GM23338 (cell line): Measurements from ENCODE around the gene ABCC3. TPM values are rescaled to one million over a fixed set of nuclear protein-coding genes. Genes with fewer than 3 reads are reported as not detected.

Experiments used
- ATAC-seq: fragments of 200-7000 bp; cut with Tn5 transposase; 3 replicates; pipeline ENCODE4 v1.9.1; 2020
- DNase-seq: peaks from one replicate; pipeline ENCODE4 v3.0.0-alpha.2; 2015; ENCODE audit warnings: low spot score
- H2AFZ ChIP-seq: fragments of 200-600 bp; sonication (generic); 2 replicates; pipeline ENCODE4 v1.8.0; 2016; ENCODE audit warnings: antibody characterized with exemption, mild to moderate bottlenecking, moderate library complexity
- H3F3A ChIP-seq: fragments of 200-600 bp; sonication (generic); replicated peaks from 2 replicates; pipeline ENCODE4 v1.8.0; 2017; ENCODE audit warnings: antibody characterized with exemption, mixed run types, low read depth
- H3K27ac ChIP-seq: fragments of 200-600 bp; sonication (generic); 2 replicates; pipeline ENCODE4 v1.6.1; 2016; ENCODE audit warnings: low read depth
- H3K27me3 ChIP-seq: fragments of 200-600 bp; sonication (generic); 2 replicates; pipeline ENCODE4 v1.8.0; 2016; ENCODE audit warnings: mild to moderate bottlenecking, mixed run types, moderate library complexity; ENCODE audit not compliant: insufficient read depth
- H3K36me3 ChIP-seq: fragments of 200-600 bp; sonication (generic); 2 replicates; pipeline ENCODE4 v1.8.0; 2016; ENCODE audit warnings: mild to moderate bottlenecking; ENCODE audit not compliant: insufficient read depth
- H3K4me1 ChIP-seq: fragments of 200-600 bp; sonication (generic); 2 replicates; pipeline ENCODE4 v1.8.0; 2016; ENCODE audit warnings: mild to moderate bottlenecking, moderate library complexity; ENCODE audit not compliant: insufficient read depth
- H3K4me2 ChIP-seq: fragments of 200-600 bp; sonication (generic); 2 replicates; pipeline ENCODE4 v1.7.1; 2017; ENCODE audit warnings: mixed run types
- H3K4me3 ChIP-seq: fragments of 200-600 bp; sonication (generic); 2 replicates; pipeline ENCODE4 v1.6.1; 2016; ENCODE audit warnings: mixed run types
- H3K79me2 ChIP-seq: fragments of 200-600 bp; sonication (generic); replicated peaks from 2 replicates; pipeline ENCODE4 v1.8.0; 2017; ENCODE audit warnings: mild to moderate bottlenecking; ENCODE audit not compliant: insufficient read depth
- H3K9me2 ChIP-seq: fragments of 200-600 bp; sonication (generic); 2 replicates; pipeline ENCODE4 v1.8.0; 2017; ENCODE audit not compliant: insufficient read depth
- H4K20me1 ChIP-seq: fragments of 200-600 bp; sonication (generic); replicated peaks from 2 replicates; pipeline ENCODE4 v1.8.0; 2017; ENCODE audit warnings: mild to moderate bottlenecking; ENCODE audit not compliant: insufficient read depth
- H3K27ac Mint-ChIP-seq: 2 replicates; pipeline ENCODE4 v1.8.0; 2020; ENCODE audit warnings: inconsistent platforms, mild to moderate bottlenecking, moderate library complexity, mixed read lengths
- H3K27me3 Mint-ChIP-seq: 3 replicates; pipeline ENCODE4 v1.8.0; 2022; ENCODE audit warnings: low read depth, mild to moderate bottlenecking, moderate library complexity, mixed read lengths, inconsistent platforms; ENCODE audit not compliant: insufficient read depth, poor library complexity
- H3K36me3 Mint-ChIP-seq: 3 replicates; pipeline ENCODE4 v1.8.0; 2021; ENCODE audit warnings: low read depth, mild to moderate bottlenecking, inconsistent platforms, moderate library complexity, mixed read lengths
- H3K4me1 Mint-ChIP-seq: 3 replicates; pipeline ENCODE4 v1.8.0; 2020; ENCODE audit warnings: mild to moderate bottlenecking, inconsistent platforms, mixed read lengths
- H3K4me3 Mint-ChIP-seq: 3 replicates; pipeline ENCODE4 v1.8.0; 2021; ENCODE audit warnings: moderate library complexity, mild to moderate bottlenecking, inconsistent platforms, mixed read lengths
- H3K9me3 Mint-ChIP-seq: 3 replicates; pipeline ENCODE4 v1.8.0; 2020; ENCODE audit warnings: moderate library complexity, mild to moderate bottlenecking, inconsistent platforms, mixed read lengths
- CREB1 ChIP-seq: fragments of 250-450 bp; sonication (Bioruptor Pico); IDR thresholded peaks from 2 replicates; pipeline ENCODE4 v1.5.0; 2020; ENCODE audit warnings: low read depth, mild to moderate bottlenecking, moderate library complexity
- CTCF ChIP-seq, 2 experiments: fragments of 200-600 bp in 1 of 2; sonication (generic) in 1 of 2; conservative IDR thresholded peaks; 2 replicates each; pipeline versions ENCODE4 v1.5.1 to v1.6.1; 2016 to 2017; ENCODE audit warnings: antibody characterized with exemption in 2 of 2, low read depth in 2 of 2, mild to moderate bottlenecking in 2 of 2, moderate library complexity in 1 of 2
- ETS1 ChIP-seq: IDR thresholded peaks from 2 replicates; pipeline ENCODE4 v1.6.1; 2016; ENCODE audit warnings: antibody characterized with exemption
- EZH2 ChIP-seq: fragments of 200-600 bp; sonication (generic); IDR thresholded peaks from one replicate; pipeline ENCODE4 v1.8.0; 2017; ENCODE audit warnings: antibody characterized with exemption, mild to moderate bottlenecking, low read depth; ENCODE audit not compliant: unreplicated experiment
- EZH2phosphoT487 ChIP-seq: fragments of 200-600 bp; sonication (generic); IDR thresholded peaks from one replicate; pipeline ENCODE4 v1.8.1; 2018; ENCODE audit warnings: antibody characterized with exemption; ENCODE audit not compliant: unreplicated experiment
- JUNB ChIP-seq: IDR thresholded peaks from one replicate; pipeline ENCODE4 v1.6.1; 2016; ENCODE audit warnings: antibody characterized with exemption; ENCODE audit not compliant: unreplicated experiment
- NANOG ChIP-seq: IDR thresholded peaks from 2 replicates; pipeline ENCODE4 v1.6.1; 2016; ENCODE audit warnings: antibody characterized with exemption, borderline replicate concordance
- POLR2AphosphoS5 ChIP-seq: IDR thresholded peaks from 2 replicates; pipeline ENCODE4 v1.6.1; 2016; ENCODE audit warnings: antibody characterized with exemption, low read depth
- REST ChIP-seq: IDR thresholded peaks from one replicate; pipeline ENCODE4 v1.6.1; 2018; ENCODE audit warnings: antibody characterized with exemption; ENCODE audit not compliant: unreplicated experiment
- STAT1 ChIP-seq: IDR thresholded peaks from one replicate; pipeline ENCODE4 v1.6.1; 2016; ENCODE audit warnings: antibody characterized with exemption; ENCODE audit not compliant: unreplicated experiment
- ZNF114 ChIP-seq: fragments of 250-450 bp; sonication (Bioruptor Pico); IDR thresholded peaks from 2 replicates; pipeline ENCODE4 v1.5.0; 2020; ENCODE audit warnings: mild to moderate bottlenecking, moderate library complexity
- ZNF331 ChIP-seq: fragments of 250-450 bp; sonication (Bioruptor Pico); IDR thresholded peaks from 2 replicates; pipeline ENCODE4 v1.5.0; 2020; ENCODE audit warnings: low read depth, mild to moderate bottlenecking, moderate library complexity
- ZNF462 ChIP-seq: fragments of 250-450 bp; sonication (Bioruptor Pico); IDR thresholded peaks from 2 replicates; pipeline ENCODE4 v1.5.0; 2020; ENCODE audit warnings: mild to moderate bottlenecking, moderate library complexity
- polyA plus RNA-seq: library from polyadenylated mRNA; unstranded; fragments of >200 nt; fragmentation: Nextera tagmentation; extraction: Ambion mirVana; gene quantifications from 2 replicates; pipeline ENCODE4 v1.2.1, GENCODE V29; 2016
- total RNA-seq: library from RNA; depleted of rRNA; stranded (reverse); fragments of >200 nt; shearing (Covaris generic); gene quantifications from 2 replicates; pipeline ENCODE4 v1.2.3, GENCODE V29; 2014

ABCC3 gene
- total and polyA plus RNA-seq, 2 experiments from 2014 or later = not detected

- H3K27ac Mint-ChIP-seq = no peak overlapping the region
Observed at GRCh38 chr17:50728112-50728429, 93.4 kb downstream of the ABCC3 start.

More at GRCh38 chr17:50728112-50728429, 93.4 kb downstream of the ABCC3 start:
- DNase-seq (no peak), ATAC-seq (no peak)
- Histone ChIP-seq H3K4me2 (no peak overlapping the region), H4K20me1 (peaks cover 80% of the 10 kb centered on the region), H3K27ac (no peak overlapping the region), H3K4me3 (no peak overlapping the region), H3K9me2 (no peaks in the 10 kb centered on the region), H2AFZ (no peak overlapping the region), H3K79me2 (peaks cover 100% of the 10 kb centered on the region), H3K36me3 (no peaks in the 10 kb centered on the region), H3K4me1 (no peaks in the 10 kb centered on the region; the same call in 1 of the 2 replicates), H3K27me3 (no peaks in the 10 kb centered on the region), H3F3A (no peaks in the 10 kb centered on the region)
- Mint-ChIP-seq H3K4me3 (no peak overlapping the region), H3K9me3 (no peaks in the 10 kb centered on the region), H3K4me1 (peaks cover 9% of the 10 kb centered on the region), H3K27me3 (no peaks in the 10 kb centered on the region), H3K36me3 (no peaks in the 10 kb centered on the region)
- TF ChIP-seq CREB1 (CRISPR knock-in tag) = no peak
- no peak for TF ChIP-seq EZH2phosphoT487
- no peak for TF ChIP-seq POLR2AphosphoS5
- TF ChIP-seq STAT1 = no peak
- TF ChIP-seq ZNF114 (CRISPR knock-in tag) = no peak
- TF ChIP-seq ZNF331 (CRISPR knock-in tag) = no peak
- TF ChIP-seq EZH2 = no peak
- TF ChIP-seq CTCF (conservative IDR thresholded peaks at IDR 0.05; ENCODE audit: low read depth in 2 of 2) = no peak
- TF ChIP-seq ETS1 = no peak
- TF ChIP-seq NANOG = no peak
- TF ChIP-seq ZNF462 (CRISPR knock-in tag) = no peak
- no peak for TF ChIP-seq REST
- no peak for TF ChIP-seq JUNB
